ENCODE results near the gene TAMALIN. TPM values are rescaled to one million over a fixed set of nuclear protein-coding genes. Genes with fewer than 3 reads are reported as not detected.

Gene TAMALIN
- total RNA-seq, 4 donors from 2014 or later: 19.0 to 67.9 (median 29.5) TPM

DNA sequence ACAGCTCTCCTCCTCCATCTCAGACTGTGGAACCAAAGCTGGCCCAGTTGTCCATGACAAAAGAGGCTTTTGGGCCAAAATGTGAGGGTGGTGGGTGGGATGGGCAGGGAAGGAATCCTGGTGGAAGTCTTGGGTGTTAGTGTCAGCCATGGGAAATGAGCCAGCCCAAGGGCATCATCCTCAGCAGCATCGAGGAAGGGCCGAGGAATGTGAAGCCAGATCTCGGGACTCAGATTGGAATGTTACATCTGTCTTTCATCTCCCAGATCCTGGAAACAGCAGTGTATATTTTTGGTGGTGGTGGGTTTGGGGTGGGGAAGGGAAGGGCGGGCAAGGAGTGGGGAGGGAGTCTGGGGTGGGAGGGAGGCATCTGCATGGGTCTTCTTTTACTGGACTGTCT, 11.8 kb upstream of the TAMALIN start:
- TF ChIP-seq, protein P1, sequence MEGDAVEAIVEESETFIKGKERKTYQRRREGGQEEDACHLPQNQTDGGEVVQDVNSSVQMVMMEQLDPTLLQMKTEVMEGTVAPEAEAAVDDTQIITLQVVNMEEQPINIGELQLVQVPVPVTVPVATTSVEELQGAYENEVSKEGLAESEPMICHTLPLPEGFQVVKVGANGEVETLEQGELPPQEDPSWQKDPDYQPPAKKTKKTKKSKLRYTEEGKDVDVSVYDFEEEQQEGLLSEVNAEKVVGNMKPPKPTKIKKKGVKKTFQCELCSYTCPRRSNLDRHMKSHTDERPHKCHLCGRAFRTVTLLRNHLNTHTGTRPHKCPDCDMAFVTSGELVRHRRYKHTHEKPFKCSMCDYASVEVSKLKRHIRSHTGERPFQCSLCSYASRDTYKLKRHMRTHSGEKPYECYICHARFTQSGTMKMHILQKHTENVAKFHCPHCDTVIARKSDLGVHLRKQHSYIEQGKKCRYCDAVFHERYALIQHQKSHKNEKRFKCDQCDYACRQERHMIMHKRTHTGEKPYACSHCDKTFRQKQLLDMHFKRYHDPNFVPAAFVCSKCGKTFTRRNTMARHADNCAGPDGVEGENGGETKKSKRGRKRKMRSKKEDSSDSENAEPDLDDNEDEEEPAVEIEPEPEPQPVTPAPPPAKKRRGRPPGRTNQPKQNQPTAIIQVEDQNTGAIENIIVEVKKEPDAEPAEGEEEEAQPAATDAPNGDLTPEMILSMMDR (IDR thresholded peaks at IDR 0.05): no peak
- ATAC-seq (ENCODE audit: low FRiP score): no peak
- no peak for DNase-seq (ENCODE audit: low spot score)

DNA sequence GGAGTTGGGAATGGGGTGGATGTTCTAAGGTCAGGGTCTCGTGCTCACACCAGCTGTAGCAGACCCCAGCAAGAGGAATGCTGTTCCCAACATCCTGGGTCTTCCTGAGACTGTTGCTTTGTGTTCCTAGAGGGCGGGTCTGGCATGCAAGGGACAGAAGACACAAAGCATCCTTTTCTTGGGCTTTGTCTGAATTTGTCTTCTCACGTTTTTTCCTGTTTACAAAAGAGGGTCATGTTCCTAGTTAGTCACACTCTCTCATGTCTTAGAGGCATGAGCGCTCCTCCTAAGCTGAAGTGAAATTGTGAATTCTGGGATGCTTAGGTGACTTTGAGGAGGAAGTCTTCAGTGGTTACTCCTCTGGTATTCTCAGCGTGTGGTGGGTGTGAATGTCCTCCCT, 9.6 kb upstream of the TAMALIN start:
- TF ChIP-seq, protein P1 (IDR thresholded peaks at IDR 0.05): no peak
- no peak for DNase-seq (ENCODE audit: low spot score)
- no peak for ATAC-seq (ENCODE audit: low FRiP score)

DNA sequence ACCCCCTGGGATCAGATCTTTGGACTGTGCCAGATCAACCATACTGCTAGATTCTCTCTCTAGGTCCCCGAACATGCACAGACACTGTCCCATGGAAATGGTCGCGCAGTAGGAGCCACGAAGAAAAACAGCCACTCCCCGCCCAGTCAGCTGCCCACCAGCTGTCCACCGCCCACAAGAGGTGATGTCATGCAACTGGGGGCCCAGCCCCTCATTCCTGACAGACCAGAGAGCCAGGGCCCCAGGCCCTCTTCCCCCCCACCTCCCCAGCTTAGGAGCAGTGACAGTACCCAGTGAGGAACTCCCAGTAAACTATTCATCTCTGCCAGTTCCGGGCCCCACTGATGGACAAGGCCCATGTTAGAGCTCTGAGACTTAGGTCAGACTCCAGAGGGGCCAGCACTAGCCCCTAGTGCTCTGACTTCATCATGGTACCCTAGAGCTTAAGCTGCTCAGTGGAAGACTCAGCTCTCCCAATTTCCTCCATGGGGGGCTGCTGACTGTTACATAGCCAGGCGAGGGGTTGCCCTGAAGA, 3.7 kb upstream of the TAMALIN start:
- no peak for ATAC-seq (ENCODE audit: low FRiP score)

DNA sequence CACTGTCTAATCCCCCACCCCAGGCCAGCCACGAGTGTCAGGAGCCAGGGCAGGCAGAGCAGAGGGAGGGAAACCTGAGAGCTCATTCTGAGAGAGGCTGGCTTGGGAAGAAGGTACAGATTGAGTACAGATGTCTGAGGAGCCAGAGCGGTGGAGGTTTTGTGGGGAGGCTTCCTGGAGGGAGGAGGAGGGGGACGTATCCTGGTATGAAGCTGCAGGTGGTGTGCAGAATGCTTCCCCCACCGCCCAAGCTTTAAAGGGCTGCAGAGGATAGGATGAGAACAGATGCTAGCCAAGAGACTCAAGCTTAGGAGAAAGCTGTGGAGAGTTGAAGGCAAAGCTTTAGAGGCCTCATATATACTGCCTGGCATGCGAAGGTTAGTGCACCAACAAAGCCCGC, 3.2 kb upstream of the TAMALIN start:
- DNase-seq (ENCODE audit: low spot score) (no peak), ATAC-seq (ENCODE audit: low FRiP score) (no peak)
- TF ChIP-seq, protein P1 (IDR thresholded peaks at IDR 0.05): no peak

More for the DNA sequence above, 3.7 kb upstream of the TAMALIN start:
- no peak for DNase-seq (ENCODE audit: low spot score)
- TF ChIP-seq, protein P1 (IDR thresholded peaks at IDR 0.05): no peak

DNA sequence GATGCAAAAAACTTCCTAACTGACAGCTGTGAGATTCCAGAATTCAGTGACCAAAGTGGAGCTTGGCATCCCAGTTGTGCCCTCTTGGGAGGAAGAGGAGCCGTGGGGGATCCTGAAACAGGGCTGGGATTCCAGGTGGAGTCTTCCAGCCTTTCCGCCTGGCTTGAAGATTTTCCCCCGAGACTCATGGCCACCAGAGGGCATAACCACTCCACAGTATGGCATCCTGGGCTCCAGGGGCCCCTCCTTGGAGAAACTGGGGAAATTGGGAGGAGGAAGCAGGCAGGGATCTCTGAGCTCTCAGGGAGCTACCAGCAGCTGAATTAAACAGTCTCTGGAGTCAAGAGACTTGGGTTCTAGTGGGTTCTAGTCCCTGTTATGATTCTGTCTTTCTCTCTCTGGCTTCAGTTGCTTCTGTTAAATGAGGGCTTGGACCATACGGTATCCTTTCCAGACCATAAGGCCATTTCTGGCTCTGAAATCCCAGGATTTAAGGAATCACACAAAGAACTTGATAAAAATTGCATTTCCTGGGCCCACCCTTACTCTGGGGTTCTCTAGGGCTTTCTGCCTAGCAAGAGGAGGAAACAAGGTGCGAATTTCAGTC, 2.6 kb upstream of the TAMALIN start:
- DNase-seq (ENCODE audit: low spot score) (no peak), ATAC-seq (ENCODE audit: low FRiP score) (no peak)
- TF ChIP-seq, protein P1 (IDR thresholded peaks at IDR 0.05): no peak

DNA sequence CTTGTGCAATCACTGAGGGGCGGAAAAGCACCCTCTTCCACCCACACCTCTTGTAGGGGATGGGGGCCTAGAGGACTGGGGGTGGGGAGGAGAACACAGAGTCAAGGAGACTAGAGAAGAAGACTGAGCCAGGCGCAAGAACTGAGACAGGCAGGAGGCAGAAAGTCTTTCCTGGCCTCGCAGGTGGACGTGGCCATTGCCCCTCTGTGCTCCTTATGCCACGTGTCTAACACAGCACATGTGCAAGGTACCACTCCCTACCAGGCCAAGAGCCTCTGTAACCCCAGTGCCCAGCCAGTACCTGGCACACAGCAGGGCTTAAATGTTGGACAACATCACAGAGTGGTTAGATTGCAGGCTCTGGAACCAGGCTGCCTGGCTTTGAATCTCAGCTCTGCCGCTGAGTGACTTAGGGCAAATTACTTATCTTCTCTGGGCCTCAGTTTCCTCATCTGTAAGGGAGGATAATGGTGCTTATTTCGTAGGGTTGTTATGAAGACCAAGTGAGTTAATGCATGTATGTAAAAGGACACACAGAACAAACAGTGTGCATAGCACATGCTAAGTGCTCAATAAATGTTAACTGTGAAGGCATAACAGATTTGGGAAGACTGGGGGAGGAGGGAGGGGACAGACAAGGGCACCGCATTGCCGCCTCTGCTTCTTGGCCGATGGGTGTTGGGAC, 1.4 kb upstream of the TAMALIN start:
- TF ChIP-seq, protein P1 (IDR thresholded peaks at IDR 0.05): no peak
- no peak for DNase-seq (ENCODE audit: low spot score)
- ATAC-seq (ENCODE audit: low FRiP score): no peak
